HepG2 (cell line): ENCODE results near the gene WDR89.

Source experiments
- POLR2AphosphoS5 ChIP-seq: IDR thresholded peaks from 2 replicates; pipeline ENCODE4 v1.6.1; 2012; ENCODE audit warnings: low read depth, low read length
- ZFP36 ChIP-seq: fragments of 150-350 bp; IDR thresholded peaks from 2 replicates; pipeline ENCODE4 v1.6.1; 2018; ENCODE audit warnings: borderline replicate concordance, low read length, low read depth; ENCODE audit not compliant: partially characterized antibody

- TF ChIP-seq POLR2AphosphoS5 (no peak), ZFP36 (no peak)
These were observed 3.2 kb downstream of the WDR89 start for GRCh38 chr14:63638493-63638892.
